C4-2B (cell line): ENCODE results near the gene SHE.

Experiments
- H3K27ac ChIP-seq: fragments of 450-650 bp; 2 replicates; pipeline ENCODE4 v1.5.1; 2017
- CTCF ChIP-seq: fragments of 450-650 bp; conservative IDR thresholded peaks from 2 replicates; pipeline ENCODE4 v1.5.1; 2017; ENCODE audit warnings: mild to moderate bottlenecking
- ZFX ChIP-seq: fragments of 450-650 bp; IDR thresholded peaks from 2 replicates; pipeline ENCODE4 v1.6.1; 2017

SHE gene

GRCh38 chr1:154466206-154466605, 36.0 kb downstream of the SHE start:
- TF ChIP-seq CTCF, result no peak
- TF ChIP-seq ZFX, result no peak
- no peak overlapping the region for H3K27ac ChIP-seq

- TF ChIP-seq CTCF, result no peak
- TF ChIP-seq ZFX, result no peak
- no peak overlapping the region for H3K27ac ChIP-seq
These were observed 36.5 kb downstream of the SHE start for GRCh38 chr1:154465621-154466195.

- no peak for TF ChIP-seq CTCF
- no peak for TF ChIP-seq ZFX
- peak overlapping the region; percentile 19; the same call in 1 of the 2 replicates for H3K27ac ChIP-seq
These were observed 38.7 kb downstream of the SHE start for GRCh38 chr1:154463512-154463990.

- no peak overlapping the region for H3K27ac ChIP-seq
- TF ChIP-seq CTCF (no peak), ZFX (no peak)
These were observed 41.4 kb downstream of the SHE start for GRCh38 chr1:154460695-154461260.

- TF ChIP-seq ZFX, result no peak
- TF ChIP-seq CTCF, result no peak
- no peak overlapping the region for H3K27ac ChIP-seq
These were observed 43.1 kb downstream of the SHE start for GRCh38 chr1:154459080-154459479.

GRCh38 chr1:154456631-154457030, 45.6 kb downstream of the SHE start:
- H3K27ac ChIP-seq, result no peak overlapping the region
- no peak for TF ChIP-seq CTCF
- TF ChIP-seq ZFX, result no peak

GRCh38 chr1:154454386-154455120, 47.7 kb downstream of the SHE start:
- no peak overlapping the region for H3K27ac ChIP-seq
- TF ChIP-seq ZFX (no peak), CTCF (no peak)
